Stimulated activated CD8-positive, alpha-beta memory T cell treated with anti-CD3 and anti-CD28 coated beads, Interleukin-7, amount 100 ng/mL, for 48 hours (primary cell): ENCODE results near the gene PIWIL4.

ENCODE experiments used
- DNase-seq, 2 donors: peaks; one replicate each; pipeline ENCODE4 v3.0.0-alpha.2; 2020; ENCODE audit warnings: low read depth in 1 of 2; ENCODE audit errors: extremely low read depth in 1 of 2

PIWIL4 gene

DNA sequence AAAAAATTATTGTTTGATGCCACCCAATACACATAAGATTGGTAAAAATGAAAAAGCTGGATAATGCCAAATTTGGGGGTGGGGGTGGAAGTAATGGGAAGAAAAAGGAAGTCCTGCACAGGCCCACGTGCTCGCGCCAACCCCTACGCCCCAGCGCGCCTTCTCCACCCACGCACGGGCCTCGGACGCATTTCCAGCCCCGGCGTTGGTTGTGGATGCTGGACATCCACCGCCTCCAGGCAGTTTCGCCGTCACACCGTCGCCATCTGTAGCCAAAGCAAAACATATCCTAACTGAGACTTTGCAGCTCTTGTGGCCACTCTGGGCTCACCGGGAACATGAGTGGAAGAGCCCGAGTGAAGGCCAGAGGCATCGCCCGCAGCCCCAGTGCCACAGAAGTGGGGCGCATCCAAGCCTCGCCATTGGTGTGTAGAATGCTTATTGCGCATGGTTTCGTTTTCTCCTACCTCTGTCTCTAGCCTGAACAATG lies at the start of gene PIWIL4:
TSS of gene PIWIL4 (plus strand) at position 188 of the 490 bp plus-strand sequence. CDS start at position 339, 151 bp downstream.
- DNase-seq: no peak

DNA sequence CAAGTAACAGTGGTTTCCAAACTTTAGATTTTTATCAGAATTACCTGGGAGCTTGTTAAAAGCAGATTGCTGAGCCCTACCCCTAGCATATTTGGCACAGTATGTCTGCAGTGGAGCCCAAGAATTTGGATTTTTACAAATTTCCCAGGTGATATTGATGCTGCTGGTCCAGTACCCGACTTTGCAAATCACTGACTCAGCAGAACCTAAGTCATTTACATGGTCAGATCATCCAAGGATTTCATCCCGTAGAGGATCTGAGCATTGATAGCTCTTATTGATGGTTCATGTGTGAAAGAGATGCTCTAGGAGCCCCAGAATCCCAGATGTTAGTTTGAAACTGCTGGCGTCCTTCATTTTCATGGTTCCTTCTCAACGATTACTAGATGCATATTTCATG lies 48.9 kb upstream of the PIWIL4 start:
- no peak for DNase-seq

- DNase-seq: no peak
Observed at GRCh38 chr11:94519478-94520084, 47.6 kb upstream of the PIWIL4 start.

DNA sequence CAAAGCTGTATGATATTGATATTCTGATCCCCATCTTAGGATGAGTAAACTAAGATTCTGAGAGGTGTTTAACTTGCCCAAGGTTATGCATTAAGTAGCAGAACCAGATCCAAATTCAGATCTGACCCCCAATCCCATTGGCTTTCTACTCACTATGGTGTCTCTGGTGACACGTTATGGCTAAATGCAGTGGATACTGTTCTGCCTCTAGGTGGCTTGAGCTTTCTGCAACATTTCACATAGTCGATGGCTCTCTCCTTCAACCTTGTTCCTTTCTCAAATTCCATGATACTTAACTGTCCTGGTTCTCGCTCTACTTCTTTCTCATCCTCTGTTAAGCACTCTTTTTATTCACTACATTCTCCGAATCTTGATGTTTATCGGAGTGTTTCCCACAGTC lies 45.5 kb upstream of the PIWIL4 start:
- DNase-seq: no peak

GRCh38 chr11:94524341-94524740 lies 42.8 kb upstream of the PIWIL4 start:
- no peak for DNase-seq

GRCh38 chr11:94525546-94526324 lies 41.4 kb upstream of the PIWIL4 start:
- DNase-seq: no peak

GRCh38 chr11:94526645-94527438 lies 40.3 kb upstream of the PIWIL4 start:
- DNase-seq: no peak

GRCh38 chr11:94528551-94528950 lies 38.6 kb upstream of the PIWIL4 start:
- DNase-seq: no peak

DNA sequence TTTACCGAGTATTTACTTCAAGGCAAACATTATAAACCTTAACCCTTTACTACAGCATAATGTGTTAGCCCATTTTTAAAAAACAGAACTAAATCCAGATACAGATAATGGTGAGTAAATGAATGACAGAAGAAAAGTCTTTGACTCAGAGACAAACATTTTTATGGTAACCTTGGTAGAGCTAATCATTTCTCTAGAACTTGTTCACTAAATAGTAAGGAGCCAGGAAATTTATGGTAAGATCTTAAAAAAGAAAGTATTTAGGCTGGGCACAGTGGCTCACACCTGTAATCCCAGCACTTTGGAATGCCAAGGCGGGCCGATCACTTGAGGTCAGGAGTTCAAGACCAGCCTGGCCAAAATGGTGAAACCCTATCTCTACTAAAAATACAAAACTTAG lies 35.0 kb upstream of the PIWIL4 start:
- DNase-seq: no peak

- no peak for DNase-seq
Observed at GRCh38 chr11:94533206-94533605, 34.0 kb upstream of the PIWIL4 start.

DNA sequence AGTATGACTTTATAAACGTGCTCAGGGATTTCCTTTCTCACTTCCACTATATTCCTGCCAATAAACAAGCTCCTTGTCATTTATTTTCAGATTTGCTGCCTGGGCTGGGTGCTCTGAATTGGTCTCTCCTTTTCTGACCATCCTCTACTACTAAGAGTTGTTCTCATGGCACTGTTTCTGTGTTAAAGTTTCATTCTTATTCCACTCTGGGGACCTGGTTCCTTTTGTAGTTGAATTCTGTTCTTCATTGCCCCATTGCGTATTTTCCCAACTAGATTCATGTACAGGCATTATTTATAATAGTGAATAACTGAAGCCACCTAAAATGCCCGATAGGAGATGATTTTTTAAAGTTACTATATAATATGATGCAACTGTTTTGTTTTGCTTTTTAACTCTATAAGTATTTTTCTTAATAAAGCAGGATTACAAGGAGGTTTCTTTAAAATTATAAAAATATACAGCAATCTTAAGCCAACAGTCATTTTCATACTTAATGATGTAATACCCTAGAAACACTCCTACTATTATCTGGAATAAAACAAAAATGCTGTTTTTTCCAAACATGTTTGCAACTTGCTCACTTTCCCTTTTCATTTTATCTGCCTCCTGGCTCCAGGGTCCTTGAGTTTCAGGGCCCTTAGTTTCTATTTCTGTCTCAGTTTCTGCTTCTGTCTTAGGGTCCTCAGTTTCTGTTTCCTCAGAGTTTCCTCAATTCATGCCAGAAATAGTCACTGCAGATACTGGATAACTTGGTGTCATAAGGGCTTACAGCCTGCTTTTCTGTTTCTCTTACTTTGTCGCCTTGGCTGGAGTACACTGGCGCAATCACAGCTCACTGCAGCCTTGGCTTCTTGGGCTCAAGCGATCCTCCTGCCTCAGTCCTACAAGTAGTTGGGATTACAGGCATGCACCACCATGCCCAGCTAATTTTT lies 33.2 kb upstream of the PIWIL4 start:
- DNase-seq: no peak

DNA sequence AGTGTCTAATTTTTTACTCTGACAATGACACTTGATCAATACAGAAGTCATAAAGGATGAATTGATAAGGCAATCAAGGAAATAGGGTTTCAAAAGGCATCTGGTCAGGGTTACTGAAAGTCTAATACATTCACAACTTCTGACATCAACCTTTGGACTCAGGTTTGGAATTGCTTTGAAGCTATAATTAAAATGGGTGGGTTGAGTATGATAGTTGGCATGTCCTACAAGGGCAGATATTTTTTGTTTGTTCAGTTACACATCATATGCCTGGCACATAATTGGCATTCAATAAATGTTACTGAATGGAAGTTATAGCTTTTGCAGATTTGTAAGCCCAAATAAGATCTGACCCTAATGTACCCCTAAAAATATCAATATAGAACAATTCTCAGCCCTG lies 30.8 kb upstream of the PIWIL4 start:
- no peak for DNase-seq

DNA sequence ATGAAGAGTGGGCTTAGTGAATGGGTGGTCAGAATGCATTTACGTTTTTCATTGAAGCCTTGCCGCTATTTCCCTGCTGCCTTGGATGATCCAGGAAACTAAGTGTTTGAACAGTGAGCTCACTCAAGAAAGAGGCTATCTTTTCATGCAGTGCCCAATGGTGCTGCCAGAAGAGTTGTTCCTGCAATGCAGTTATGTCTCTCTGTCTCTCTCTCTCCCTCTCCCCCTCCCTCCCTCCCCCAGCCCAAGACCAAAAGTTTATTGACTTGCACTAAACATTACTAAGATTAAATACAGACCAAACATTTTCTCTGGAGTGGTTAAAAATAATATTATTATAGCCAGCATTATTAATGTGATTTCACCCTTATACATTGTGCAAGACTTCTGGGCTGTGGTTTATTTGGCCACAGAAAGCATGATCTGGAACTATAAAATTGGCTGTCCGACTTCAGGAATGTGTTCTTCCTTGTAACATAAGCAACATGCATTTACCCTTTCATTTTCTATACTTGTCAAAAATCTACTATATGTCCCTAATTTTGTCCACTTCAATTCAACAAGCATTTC lies 30.1 kb upstream of the PIWIL4 start:
- no peak for DNase-seq

DNA sequence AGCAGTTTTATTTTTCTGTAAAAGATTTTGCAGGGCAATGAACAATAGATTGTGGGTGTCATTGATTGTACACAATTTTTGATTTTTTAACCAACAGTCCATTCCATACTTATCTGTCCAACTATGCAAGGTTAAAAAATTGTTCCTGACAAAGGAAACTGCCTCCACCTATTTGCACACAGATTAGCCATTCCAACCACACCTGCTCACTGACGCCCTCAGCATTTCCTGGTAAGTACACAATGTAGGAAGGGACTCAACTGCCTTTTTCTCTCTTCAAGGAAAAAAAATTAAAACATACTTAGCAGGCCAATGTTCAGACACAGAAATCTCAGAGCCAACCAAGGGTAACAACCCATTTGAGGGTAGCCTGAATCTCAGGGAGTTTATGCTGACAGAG lies 27.7 kb upstream of the PIWIL4 start:
- DNase-seq: no peak

GRCh38 chr11:94543695-94544645 lies 23.2 kb upstream of the PIWIL4 start, which contains the start of gene FUT4:
TSS of gene FUT4 (plus strand) at chr11:94543921. CDS start at chr11:94544134, 213 bp downstream.
- DNase-seq: peak; percentile 63 to 71

GRCh38 chr11:94544646-94545263 lies 22.4 kb upstream of the PIWIL4 start:
- peak in 1 of 2 donors; percentile 8 for DNase-seq

GRCh38 chr11:94545264-94546161 lies 21.7 kb upstream of the PIWIL4 start:
- DNase-seq: no peak

- no peak for DNase-seq
Observed at GRCh38 chr11:94546162-94546470, 21.1 kb upstream of the PIWIL4 start.
